Prostate gland (tissue), 2 donors: ENCODE measurements around the gene FKBP2.

Source experiments
- CTCF ChIP-seq, 4 experiments: fragments of 200-600 bp in 2 of 4; fragments of 450-650 bp in 2 of 4; sonication (generic) in 2 of 4; IDR thresholded peaks; 1 replicate in 3 of 4; 2 replicates in 1 of 4; pipeline ENCODE4 v1.5.1; 2016 to 2019; ENCODE audit warnings: antibody characterized with exemption in 4 of 4, mild to moderate bottlenecking in 2 of 4, moderate library complexity in 2 of 4
- POLR2A ChIP-seq: fragments of 450-650 bp; IDR thresholded peaks from one replicate; pipeline ENCODE4 v1.6.1; 2016; ENCODE audit warnings: antibody characterized with exemption, mild to moderate bottlenecking

GRCh38 chr11:64237484-64237951, 3.4 kb upstream of the FKBP2 start:
- TF ChIP-seq CTCF (IDR thresholded peaks at IDR 0.05) = peak in 2 of 4 experiments; percentile 40 to 42
- TF ChIP-seq POLR2A = no peak
